GM21390 (cell line): ENCODE results near the gene PLA2G2F.

Experiments
- ATAC-seq: cut with Tn5 transposase; IDR thresholded peaks from one replicate; pipeline ENCODE4 v1.9.1; 2021; ENCODE audit not compliant: unreplicated experiment

The PLA2G2F gene

GRCh38 chr1:20187103-20187812 lies 48.1 kb downstream of the PLA2G2F start:
- ATAC-seq, result no peak

- ATAC-seq, result no peak
These were observed 48.8 kb downstream of the PLA2G2F start for GRCh38 chr1:20187813-20188454.

GRCh38 chr1:20188455-20188817 lies 49.3 kb downstream of the PLA2G2F start:
- no peak for ATAC-seq

GRCh38 chr1:20189664-20190063 lies 50.5 kb downstream of the PLA2G2F start:
- no peak for ATAC-seq

- no peak for ATAC-seq
These were observed 51.4 kb downstream of the PLA2G2F start for GRCh38 chr1:20190256-20191160.

GRCh38 chr1:20191266-20191825 lies 52.2 kb downstream of the PLA2G2F start:
- no peak for ATAC-seq

GRCh38 chr1:20192364-20192763 lies 53.2 kb downstream of the PLA2G2F start:
- no peak for ATAC-seq

GRCh38 chr1:20192871-20193411 lies 53.8 kb downstream of the PLA2G2F start:
- no peak for ATAC-seq

GRCh38 chr1:20194224-20194623 lies 55.1 kb downstream of the PLA2G2F start:
- no peak for ATAC-seq

GRCh38 chr1:20194757-20195461 lies 55.8 kb downstream of the PLA2G2F start:
- ATAC-seq, result no peak

- no peak for ATAC-seq
These were observed 56.3 kb downstream of the PLA2G2F start for GRCh38 chr1:20195462-20195780.

- no peak for ATAC-seq
These were observed 58.2 kb downstream of the PLA2G2F start for GRCh38 chr1:20197329-20197791.

- ATAC-seq, result no peak
These were observed 59.2 kb downstream of the PLA2G2F start for GRCh38 chr1:20198296-20198695.

- no peak for ATAC-seq
These were observed 59.8 kb downstream of the PLA2G2F start for GRCh38 chr1:20198918-20199317.

- ATAC-seq, result no peak
These were observed 60.3 kb downstream of the PLA2G2F start for GRCh38 chr1:20199403-20199802.

- no peak for ATAC-seq
These were observed 60.7 kb downstream of the PLA2G2F start for GRCh38 chr1:20199840-20200239.
